LNCaP clone FGC (cell line): ENCODE measurements around the gene RNF111.
"Not testable (repeated sequence)": the region's sequence is repeated elsewhere in the genome, so short reads cannot be mapped to it uniquely, and the experiment has no call there.

Experiments
- DNase-seq: peaks from one replicate; pipeline ENCODE4 v3.0.0-alpha.2; 2011; ENCODE audit warnings: low read depth
- H3K4me3 ChIP-seq: 2 replicates; pipeline ENCODE4 v1.5.1; 2011; ENCODE audit warnings: mild to moderate bottlenecking, low read depth, low read length, control low read depth
- TF ChIP-seq, protein P1 (sequence below): IDR thresholded peaks from 2 replicates; pipeline ENCODE4 v1.5.1; 2012; ENCODE audit warnings: mild to moderate bottlenecking; ENCODE audit not compliant: control insufficient read depth, insufficient read depth; ENCODE audit errors: extremely low read depth

RNF111 gene

GRCh38 chr15:59111251-59111650, 123.8 kb downstream of the RNF111 start:
- H3K4me3 ChIP-seq = no peak overlapping the region
- TF ChIP-seq, protein P1, sequence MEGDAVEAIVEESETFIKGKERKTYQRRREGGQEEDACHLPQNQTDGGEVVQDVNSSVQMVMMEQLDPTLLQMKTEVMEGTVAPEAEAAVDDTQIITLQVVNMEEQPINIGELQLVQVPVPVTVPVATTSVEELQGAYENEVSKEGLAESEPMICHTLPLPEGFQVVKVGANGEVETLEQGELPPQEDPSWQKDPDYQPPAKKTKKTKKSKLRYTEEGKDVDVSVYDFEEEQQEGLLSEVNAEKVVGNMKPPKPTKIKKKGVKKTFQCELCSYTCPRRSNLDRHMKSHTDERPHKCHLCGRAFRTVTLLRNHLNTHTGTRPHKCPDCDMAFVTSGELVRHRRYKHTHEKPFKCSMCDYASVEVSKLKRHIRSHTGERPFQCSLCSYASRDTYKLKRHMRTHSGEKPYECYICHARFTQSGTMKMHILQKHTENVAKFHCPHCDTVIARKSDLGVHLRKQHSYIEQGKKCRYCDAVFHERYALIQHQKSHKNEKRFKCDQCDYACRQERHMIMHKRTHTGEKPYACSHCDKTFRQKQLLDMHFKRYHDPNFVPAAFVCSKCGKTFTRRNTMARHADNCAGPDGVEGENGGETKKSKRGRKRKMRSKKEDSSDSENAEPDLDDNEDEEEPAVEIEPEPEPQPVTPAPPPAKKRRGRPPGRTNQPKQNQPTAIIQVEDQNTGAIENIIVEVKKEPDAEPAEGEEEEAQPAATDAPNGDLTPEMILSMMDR = no peak
- DNase-seq = no peak

GRCh38 chr15:59115047-59115446, 127.6 kb downstream of the RNF111 start:
- H3K4me3 ChIP-seq = no peak overlapping the region
- TF ChIP-seq, protein P1 = no peak

GRCh38 chr15:59116141-59116540, 128.7 kb downstream of the RNF111 start:
- TF ChIP-seq, protein P1 = no peak

More at GRCh38 chr15:59115047-59115446, 127.6 kb downstream of the RNF111 start:
- DNase-seq = no peak

GRCh38 chr15:59116771-59117170, 129.3 kb downstream of the RNF111 start:
- no peak overlapping the region for H3K4me3 ChIP-seq
- TF ChIP-seq, protein P1 = no peak
- no peak for DNase-seq

More at GRCh38 chr15:59116141-59116540, 128.7 kb downstream of the RNF111 start:
- no peak for DNase-seq
- H3K4me3 ChIP-seq = no peak overlapping the region

GRCh38 chr15:59119625-59120024, 132.2 kb downstream of the RNF111 start:
- H3K4me3 ChIP-seq = no peak overlapping the region
- DNase-seq = no peak
- TF ChIP-seq, protein P1 = no peak

GRCh38 chr15:59120937-59121336, 133.5 kb downstream of the RNF111 start:
- TF ChIP-seq, protein P1 = no peak
- DNase-seq = no peak
- no peak overlapping the region for H3K4me3 ChIP-seq

- no peak for DNase-seq
- no peak overlapping the region for H3K4me3 ChIP-seq
- TF ChIP-seq, protein P1 = no peak
These were observed 136.8 kb downstream of the RNF111 start for GRCh38 chr15:59124261-59124660.

- H3K4me3 ChIP-seq, DNase-seq: not testable (repeated sequence)
These were observed 138.2 kb downstream of the RNF111 start for GRCh38 chr15:59125683-59126082.

- DNase-seq, H3K4me3 ChIP-seq: not testable (repeated sequence)
These were observed 139.8 kb downstream of the RNF111 start for GRCh38 chr15:59127255-59127654.
